ENCODE data around the gene HEG1.
"Not testable (repeated sequence)": the region's sequence is repeated elsewhere in the genome, so short reads cannot be mapped to it uniquely, and the experiment has no call there.

HEG1 gene, protein sequence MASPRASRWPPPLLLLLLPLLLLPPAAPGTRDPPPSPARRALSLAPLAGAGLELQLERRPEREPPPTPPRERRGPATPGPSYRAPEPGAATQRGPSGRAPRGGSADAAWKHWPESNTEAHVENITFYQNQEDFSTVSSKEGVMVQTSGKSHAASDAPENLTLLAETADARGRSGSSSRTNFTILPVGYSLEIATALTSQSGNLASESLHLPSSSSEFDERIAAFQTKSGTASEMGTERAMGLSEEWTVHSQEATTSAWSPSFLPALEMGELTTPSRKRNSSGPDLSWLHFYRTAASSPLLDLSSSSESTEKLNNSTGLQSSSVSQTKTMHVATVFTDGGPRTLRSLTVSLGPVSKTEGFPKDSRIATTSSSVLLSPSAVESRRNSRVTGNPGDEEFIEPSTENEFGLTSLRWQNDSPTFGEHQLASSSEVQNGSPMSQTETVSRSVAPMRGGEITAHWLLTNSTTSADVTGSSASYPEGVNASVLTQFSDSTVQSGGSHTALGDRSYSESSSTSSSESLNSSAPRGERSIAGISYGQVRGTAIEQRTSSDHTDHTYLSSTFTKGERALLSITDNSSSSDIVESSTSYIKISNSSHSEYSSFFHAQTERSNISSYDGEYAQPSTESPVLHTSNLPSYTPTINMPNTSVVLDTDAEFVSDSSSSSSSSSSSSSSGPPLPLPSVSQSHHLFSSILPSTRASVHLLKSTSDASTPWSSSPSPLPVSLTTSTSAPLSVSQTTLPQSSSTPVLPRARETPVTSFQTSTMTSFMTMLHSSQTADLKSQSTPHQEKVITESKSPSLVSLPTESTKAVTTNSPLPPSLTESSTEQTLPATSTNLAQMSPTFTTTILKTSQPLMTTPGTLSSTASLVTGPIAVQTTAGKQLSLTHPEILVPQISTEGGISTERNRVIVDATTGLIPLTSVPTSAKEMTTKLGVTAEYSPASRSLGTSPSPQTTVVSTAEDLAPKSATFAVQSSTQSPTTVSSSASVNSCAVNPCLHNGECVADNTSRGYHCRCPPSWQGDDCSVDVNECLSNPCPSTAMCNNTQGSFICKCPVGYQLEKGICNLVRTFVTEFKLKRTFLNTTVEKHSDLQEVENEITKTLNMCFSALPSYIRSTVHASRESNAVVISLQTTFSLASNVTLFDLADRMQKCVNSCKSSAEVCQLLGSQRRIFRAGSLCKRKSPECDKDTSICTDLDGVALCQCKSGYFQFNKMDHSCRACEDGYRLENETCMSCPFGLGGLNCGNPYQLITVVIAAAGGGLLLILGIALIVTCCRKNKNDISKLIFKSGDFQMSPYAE (N-terminal part only)

GRCh38 chr3:125055913-125056745, at the start of gene HEG1:
TSS of gene HEG1 (minus strand) at chr3:125055997. CDS start at chr3:125055890, 107 bp downstream.
- peak; percentile 75 for DNase-seq

DNA sequence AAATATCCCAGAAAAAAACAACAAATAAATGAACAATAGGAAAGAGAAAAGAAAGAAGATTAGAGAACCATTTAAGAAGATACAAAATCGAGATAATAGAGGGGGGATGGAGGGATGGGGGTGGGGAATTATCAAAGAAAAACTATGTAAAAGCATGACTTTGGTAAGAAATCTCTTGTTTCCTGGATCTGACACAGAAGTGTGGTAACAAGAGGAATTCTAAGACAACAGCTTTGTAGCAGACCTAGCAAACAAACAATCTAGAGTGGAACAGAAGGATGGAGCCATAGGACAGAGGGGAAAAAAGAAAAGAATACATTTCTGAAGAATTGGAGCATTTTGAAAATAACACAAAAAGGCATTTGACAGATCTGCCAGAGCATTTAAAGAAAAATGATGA, 49.3 kb upstream of the HEG1 start:
- no peak for DNase-seq

DNA sequence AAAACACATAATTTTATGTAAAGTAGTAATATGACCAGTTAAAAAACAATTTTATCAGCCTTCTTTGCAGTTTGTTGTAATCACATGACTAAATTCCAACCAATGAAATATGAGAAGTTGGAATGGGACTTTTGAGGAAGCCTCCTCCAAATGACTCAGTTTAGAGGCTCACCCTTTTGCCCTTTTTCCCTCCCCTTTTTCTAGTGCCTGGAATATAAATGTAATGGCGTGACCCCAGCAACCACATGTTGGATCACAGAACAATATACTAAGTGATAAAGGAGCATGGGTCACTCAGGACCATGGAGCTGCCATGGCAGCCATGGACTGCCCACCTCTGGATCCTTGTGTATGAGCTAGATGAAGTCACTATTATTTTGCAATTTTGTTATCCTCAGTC, 48.8 kb upstream of the HEG1 start:
- no peak for DNase-seq

GRCh38 chr3:125103406-125103805, 47.6 kb upstream of the HEG1 start:
- no peak for DNase-seq

- no peak for DNase-seq
These were observed 46.7 kb upstream of the HEG1 start for GRCh38 chr3:125102470-125102869.

DNA sequence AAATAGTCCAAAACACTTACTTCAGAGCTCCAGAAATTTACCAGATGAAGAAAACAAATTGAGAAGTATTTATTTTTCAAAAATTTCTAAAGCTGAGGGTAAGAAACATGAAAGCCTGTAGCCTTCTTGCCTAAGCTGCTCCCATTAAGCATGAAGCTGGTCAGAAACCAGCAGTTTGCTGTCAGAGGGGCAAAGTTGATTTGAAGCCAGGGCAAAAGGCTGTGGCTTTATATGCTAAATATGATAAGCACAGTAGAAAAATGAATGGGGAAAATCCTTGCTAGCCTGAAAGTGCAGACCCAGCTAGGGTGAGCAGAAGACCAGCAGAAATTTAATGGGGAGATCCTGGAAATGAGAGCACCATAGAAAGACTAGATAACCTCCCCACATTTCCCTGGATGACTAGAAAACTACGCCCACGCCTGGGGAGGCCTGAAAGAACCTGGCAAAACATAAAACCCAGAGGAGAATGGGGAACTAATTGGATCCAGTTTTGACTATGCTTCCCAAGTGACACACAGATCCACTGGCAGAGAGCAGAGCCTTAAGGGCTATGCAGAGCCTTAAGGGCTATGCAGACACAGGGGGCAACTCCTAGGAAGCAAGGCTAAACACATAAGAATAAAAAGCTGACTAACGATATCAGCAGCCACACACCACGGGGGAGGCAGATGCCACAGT, 43.0 kb upstream of the HEG1 start:
- no peak for DNase-seq

GRCh38 chr3:125090649-125091048, 34.9 kb upstream of the HEG1 start:
- no peak for DNase-seq

GRCh38 chr3:125087768-125088391, 32.1 kb upstream of the HEG1 start:
- DNase-seq, result no peak

DNA sequence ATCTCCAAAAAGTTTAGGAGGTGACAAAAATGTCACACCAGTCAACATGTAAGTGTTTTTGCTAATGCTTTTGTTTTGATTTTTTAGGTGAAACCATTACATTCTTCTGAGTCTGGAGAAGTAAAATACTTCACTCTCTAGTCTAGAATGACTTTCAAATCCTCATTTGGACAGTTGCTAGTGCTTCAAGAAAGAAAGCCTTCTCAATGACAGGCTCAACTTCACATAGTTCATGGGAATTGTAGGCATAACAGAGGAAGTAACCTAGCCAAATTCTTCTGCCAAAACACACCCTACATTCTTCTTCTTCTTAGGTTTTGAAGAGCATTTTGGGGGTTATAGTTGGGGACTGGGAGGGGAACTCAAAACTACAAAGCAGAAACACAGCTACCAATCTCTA, 29.4 kb upstream of the HEG1 start:
- no peak for DNase-seq

DNA sequence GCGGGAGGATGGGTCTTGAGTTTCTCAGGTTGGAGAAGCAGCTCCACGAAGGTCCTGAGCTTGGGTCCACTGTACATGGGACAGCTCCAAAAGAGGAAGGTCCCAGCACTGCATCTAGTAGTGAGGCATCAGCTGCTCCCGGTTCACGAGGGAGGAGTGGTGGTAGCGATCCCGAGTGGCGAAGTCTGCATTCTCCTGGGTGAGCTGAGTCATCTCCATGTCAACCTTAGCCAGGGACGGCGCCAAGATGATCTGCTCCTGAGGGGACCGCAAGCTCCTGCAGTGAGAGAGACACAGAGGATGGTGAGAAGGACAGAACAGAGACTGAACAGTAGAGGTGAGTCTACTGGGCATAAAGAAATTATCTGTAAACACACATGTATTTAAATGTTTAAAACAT, 28.0 kb upstream of the HEG1 start:
- DNase-seq, result no peak

DNA sequence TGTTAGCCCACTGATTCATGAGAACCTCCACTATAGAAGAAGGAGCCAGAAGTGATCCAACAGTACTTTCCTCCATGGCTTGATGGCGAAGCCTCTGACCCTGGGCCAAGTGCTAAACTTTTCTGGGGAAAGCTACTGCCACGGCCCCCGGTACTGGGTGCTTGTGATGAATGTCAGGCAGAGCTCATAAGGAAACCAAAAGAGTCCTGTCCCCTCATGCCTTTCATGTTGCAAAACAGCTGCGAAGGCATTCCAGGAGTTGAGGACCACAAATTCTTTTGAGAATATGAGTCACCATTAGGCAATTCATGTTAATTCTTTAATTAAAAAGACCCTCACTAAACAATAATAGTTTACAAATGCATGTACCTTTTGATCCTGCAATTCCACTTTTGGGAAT, 26.5 kb upstream of the HEG1 start:
- not testable (repeated sequence) for DNase-seq

GRCh38 chr3:125080077-125080476, 24.3 kb upstream of the HEG1 start:
- DNase-seq, result no peak

DNA sequence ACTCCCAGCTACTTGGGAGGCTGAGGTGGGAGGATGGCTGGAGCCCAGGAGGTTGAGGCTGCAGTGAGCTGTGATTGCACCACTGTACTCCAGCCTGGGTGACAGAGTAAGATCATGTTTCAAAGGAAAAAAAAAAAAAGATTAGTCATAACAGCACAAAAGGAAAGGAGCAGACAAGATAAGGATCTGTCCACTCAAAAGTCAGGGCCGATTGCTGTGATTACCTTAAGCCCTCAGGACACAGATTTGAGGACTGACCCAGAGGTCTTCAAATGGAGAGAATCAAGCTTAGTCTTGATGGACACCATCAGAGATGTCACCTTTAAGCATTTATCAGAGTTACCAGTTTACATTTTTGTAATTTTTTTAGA, 23.9 kb upstream of the HEG1 start:
- DNase-seq, result no peak

GRCh38 chr3:125078951-125079674, 23.3 kb upstream of the HEG1 start:
- no peak for DNase-seq

- DNase-seq, result no peak
These were observed 22.1 kb upstream of the HEG1 start for GRCh38 chr3:125077864-125078263.

- DNase-seq, result no peak
These were observed 20.7 kb upstream of the HEG1 start for GRCh38 chr3:125076464-125076863.

DNA sequence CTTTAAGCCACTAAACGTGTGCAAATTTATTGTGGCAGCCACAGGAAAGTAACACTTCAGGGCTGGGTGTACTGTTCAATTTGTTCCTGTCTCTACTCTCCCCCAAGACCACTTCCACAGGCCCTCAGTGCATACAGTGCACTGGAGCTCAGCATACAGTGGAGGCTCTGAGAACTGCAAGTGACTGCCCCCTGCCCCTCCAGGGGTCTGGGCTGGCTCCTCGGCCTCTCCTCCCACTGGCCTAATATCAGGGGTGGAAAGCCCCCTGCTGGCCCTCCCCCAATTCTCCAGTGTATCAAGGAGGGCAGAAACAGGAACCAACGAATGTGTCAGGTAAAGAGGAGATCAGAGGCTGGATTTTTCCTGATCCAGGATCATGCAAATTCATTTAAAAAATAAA, 19.9 kb upstream of the HEG1 start:
- DNase-seq, result no peak

DNA sequence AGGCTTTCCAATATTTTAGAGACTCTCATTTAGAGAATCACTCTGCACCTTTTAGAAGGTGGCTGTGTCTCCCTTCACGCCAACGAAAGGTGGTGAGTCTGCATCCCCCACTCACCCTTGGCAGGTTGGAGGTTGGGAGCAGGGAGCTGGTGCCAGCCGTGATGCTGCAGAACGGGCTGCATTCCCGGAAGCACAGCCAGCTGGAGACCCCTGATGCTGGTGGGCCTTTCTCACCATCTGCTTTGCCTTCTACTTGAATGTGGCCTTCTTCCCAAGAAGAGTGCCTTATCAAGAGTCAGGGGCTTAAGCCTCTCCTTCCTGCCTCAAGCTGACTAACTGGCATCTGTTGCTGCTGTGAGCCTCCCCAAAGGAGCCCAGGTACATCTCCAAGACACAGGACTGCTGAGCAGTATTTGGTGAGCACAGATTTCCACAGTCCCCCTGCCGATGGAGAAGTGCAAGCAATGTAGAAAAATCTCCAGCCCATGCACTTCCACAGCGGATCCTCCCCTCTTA, 17.7 kb upstream of the HEG1 start:
- no peak for DNase-seq

GRCh38 chr3:125072749-125073389, 17.1 kb upstream of the HEG1 start:
- no peak for DNase-seq

DNA sequence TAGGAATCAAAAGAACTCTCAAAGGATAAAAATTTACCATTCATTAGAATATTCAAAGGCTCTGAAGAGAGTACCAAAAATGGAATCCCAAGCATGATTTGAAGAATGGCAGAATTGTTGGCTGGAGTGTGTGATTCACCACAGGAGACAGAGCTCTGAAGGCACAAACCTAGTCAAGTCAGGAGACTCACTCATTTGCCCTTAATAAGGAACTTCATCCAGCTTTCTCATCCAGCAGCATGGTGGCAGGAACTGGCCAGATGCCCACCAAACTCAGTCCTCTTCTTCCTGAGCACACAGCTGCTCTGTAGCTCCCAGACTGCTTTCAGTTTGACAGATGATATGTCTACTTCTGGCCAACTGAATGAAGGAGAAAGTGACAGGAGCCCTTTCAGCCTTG, 16.5 kb upstream of the HEG1 start:
- no peak for DNase-seq
